Nephron (organoid): ENCODE measurements around the gene CDC20B.

Experiments used
- H3K27ac Mint-ChIP-seq, 3 experiments: 2 replicates each; pipeline ENCODE4 v1.8.0; 2020; ENCODE audit warnings: mixed read lengths in 3 of 3, mild to moderate bottlenecking in 2 of 3, moderate library complexity in 1 of 3
- H3K27me3 Mint-ChIP-seq: 2 replicates; pipeline ENCODE4 v1.8.0; 2021; ENCODE audit warnings: low read depth, mild to moderate bottlenecking, moderate library complexity, mixed read lengths
- H3K36me3 Mint-ChIP-seq: 2 replicates; pipeline ENCODE4 v1.8.0; 2020; ENCODE audit warnings: low read depth, mixed read lengths
- H3K4me1 Mint-ChIP-seq: 2 replicates; pipeline ENCODE4 v1.8.0; 2020; ENCODE audit warnings: mixed read lengths
- H3K4me3 Mint-ChIP-seq, 3 experiments: 2 replicates each; pipeline ENCODE4 v1.8.0; 2020; ENCODE audit warnings: mild to moderate bottlenecking in 3 of 3, mixed read lengths in 3 of 3, moderate library complexity in 2 of 3
- H3K9me3 Mint-ChIP-seq: 2 replicates; pipeline ENCODE4 v1.8.0; 2020; ENCODE audit warnings: mixed read lengths
- CTCF ChIP-seq, 3 experiments: fragments of 200-600 bp; sonication (generic); IDR thresholded peaks; one replicate each; pipeline ENCODE4 v1.5.0; 2021; ENCODE audit warnings: antibody characterized with exemption in 3 of 3; ENCODE audit not compliant: unreplicated experiment in 3 of 3

Gene CDC20B

DNA sequence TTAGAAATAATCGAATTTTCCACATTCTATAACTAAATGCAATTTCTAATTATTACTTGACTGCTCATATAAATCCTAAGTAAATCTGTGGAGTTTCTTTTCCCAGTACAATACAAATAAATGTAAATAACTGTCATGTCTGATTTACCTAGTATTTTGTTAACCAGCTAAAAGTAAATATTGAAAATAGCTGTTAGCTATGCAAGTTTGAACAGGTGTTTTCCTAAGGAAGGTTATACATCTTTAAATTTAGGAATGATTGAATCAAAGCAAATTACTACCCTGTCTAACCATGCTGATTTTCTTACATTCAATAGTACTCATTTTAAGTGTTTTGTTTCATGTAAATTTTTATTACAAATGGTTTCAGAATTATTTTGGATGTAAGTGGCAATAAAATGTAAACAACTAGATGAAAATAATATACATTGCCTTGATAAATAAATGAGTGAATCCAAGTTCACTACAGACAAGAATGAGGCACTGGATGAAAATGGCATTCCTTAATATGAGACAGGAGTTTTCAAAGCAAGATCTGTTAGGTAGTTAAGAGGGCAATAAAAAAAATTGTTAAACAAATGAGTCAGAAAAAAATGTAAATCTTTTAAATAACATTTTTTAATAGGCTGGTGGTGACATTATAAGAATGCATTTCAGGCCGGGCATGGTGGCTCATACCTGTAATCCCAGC, 38.4 kb upstream of the CDC20B start:
- Mint-ChIP-seq H3K4me1 (no peaks in the 10 kb centered on the region), H3K27ac (no peak overlapping the region), H3K4me3 (no peak overlapping the region), H3K27me3 (peaks cover 38% of the 10 kb centered on the region), H3K36me3 (no peaks in the 10 kb centered on the region), H3K9me3 (no peaks in the 10 kb centered on the region)
- TF ChIP-seq CTCF (IDR thresholded peaks at IDR 0.05; ENCODE audit: unreplicated experiment in 3 of 3): no peak

- no peak overlapping the region for H3K27ac Mint-ChIP-seq
- H3K27me3 Mint-ChIP-seq: peaks cover 48% of the 10 kb centered on the region
- no peaks in the 10 kb centered on the region for H3K9me3 Mint-ChIP-seq
- TF ChIP-seq CTCF (IDR thresholded peaks at IDR 0.05; ENCODE audit: unreplicated experiment in 3 of 3): no peak
- no peaks in the 10 kb centered on the region for H3K36me3 Mint-ChIP-seq
- no peaks in the 10 kb centered on the region for H3K4me1 Mint-ChIP-seq
- no peak overlapping the region for H3K4me3 Mint-ChIP-seq
Observed at GRCh38 chr5:55205001-55205400, 32.0 kb upstream of the CDC20B start.

GRCh38 chr5:55191165-55191564, 18.2 kb upstream of the CDC20B start:
- Mint-ChIP-seq H3K4me1 (no peaks in the 10 kb centered on the region), H3K27me3 (peaks cover 73% of the 10 kb centered on the region), H3K27ac (no peak overlapping the region), H3K9me3 (no peaks in the 10 kb centered on the region), H3K36me3 (no peaks in the 10 kb centered on the region), H3K4me3 (no peak overlapping the region)
- no peak for TF ChIP-seq CTCF (IDR thresholded peaks at IDR 0.05; ENCODE audit: unreplicated experiment in 3 of 3)

DNA sequence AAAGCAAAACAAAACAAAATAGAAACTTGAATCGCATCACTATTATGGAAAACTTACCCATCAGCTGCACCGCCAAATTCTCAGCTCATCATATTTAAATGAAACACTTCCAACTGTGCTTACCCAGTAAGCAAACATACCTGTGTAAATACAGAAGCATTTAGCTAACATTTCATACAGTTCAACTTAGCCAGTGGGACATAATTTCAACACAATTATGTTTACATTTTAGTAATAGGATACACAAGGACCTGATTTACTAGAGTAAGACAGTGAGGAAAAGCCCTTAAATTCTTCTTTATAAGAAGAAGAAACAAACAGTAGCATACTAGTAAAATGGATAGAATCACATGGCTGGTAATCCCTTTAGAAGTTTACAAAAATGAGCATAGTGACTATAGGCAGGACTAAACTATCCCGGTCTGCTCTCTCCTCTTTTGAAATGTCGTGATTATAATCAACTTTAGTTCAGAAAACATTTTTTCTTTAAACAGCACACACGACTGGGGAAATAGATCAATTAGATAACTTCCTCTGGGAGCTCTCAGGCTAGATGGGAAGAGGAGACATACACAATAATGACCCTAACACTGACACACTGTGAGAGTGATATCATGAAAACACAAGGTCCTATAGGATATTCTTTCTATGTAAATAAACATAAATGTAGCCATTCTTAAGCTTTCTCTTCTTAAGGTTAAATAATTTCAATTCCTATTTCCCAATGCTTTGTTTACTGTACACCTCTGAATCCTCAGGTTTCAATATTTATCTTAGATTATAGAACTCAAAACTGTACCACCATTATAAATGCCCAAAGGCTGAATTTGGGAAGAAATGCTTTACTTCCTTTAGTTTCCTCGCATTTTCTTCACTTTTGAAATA, 15.9 kb upstream of the CDC20B start:
- Mint-ChIP-seq H3K36me3 (no peaks in the 10 kb centered on the region), H3K9me3 (no peaks in the 10 kb centered on the region), H3K4me1 (no peaks in the 10 kb centered on the region), H3K4me3 (no peak overlapping the region), H3K27me3 (peaks cover 72% of the 10 kb centered on the region), H3K27ac (no peak overlapping the region)
- TF ChIP-seq CTCF (IDR thresholded peaks at IDR 0.05; ENCODE audit: unreplicated experiment in 3 of 3): no peak

GRCh38 chr5:55187370-55187769, 14.4 kb upstream of the CDC20B start:
- H3K27me3 Mint-ChIP-seq: peaks cover 57% of the 10 kb centered on the region
- H3K36me3 Mint-ChIP-seq: no peaks in the 10 kb centered on the region
- TF ChIP-seq CTCF (IDR thresholded peaks at IDR 0.05; ENCODE audit: unreplicated experiment in 3 of 3): peak in 1 of 3 experiments; percentile 15
- H3K4me1 Mint-ChIP-seq: no peaks in the 10 kb centered on the region
- H3K27ac Mint-ChIP-seq: no peak overlapping the region
- no peak overlapping the region for H3K4me3 Mint-ChIP-seq
- H3K9me3 Mint-ChIP-seq: no peaks in the 10 kb centered on the region
